Tibial nerve (tissue), 4 donors: Measurements from ENCODE around the gene DDX28.

Source experiments
- EP300 ChIP-seq, 2 donors: sonication (generic); formaldehyde crosslinking; IDR thresholded peaks; one replicate each; pipeline ENCODE4 v1.6.1; 2017; ENCODE audit warnings: antibody characterized with exemption in 2 of 2, mild to moderate bottlenecking in 1 of 2
- POLR2A ChIP-seq, 2 donors: fragments of 450-650 bp; IDR thresholded peaks; one replicate each; pipeline ENCODE4 v1.6.1; 2017; ENCODE audit warnings: antibody characterized with exemption in 2 of 2, mild to moderate bottlenecking in 2 of 2, moderate library complexity in 2 of 2
- TF ChIP-seq, protein P1 (sequence below), 5 experiments: fragments of 200-600 bp in 3 of 5; fragments of 450-650 bp in 2 of 5; sonication (generic) in 3 of 5; IDR thresholded peaks; one replicate each; pipeline ENCODE4 v1.5.1; 2016 to 2019; ENCODE audit warnings: antibody characterized with exemption in 5 of 5, mild to moderate bottlenecking in 3 of 5, moderate library complexity in 2 of 5

DNA sequence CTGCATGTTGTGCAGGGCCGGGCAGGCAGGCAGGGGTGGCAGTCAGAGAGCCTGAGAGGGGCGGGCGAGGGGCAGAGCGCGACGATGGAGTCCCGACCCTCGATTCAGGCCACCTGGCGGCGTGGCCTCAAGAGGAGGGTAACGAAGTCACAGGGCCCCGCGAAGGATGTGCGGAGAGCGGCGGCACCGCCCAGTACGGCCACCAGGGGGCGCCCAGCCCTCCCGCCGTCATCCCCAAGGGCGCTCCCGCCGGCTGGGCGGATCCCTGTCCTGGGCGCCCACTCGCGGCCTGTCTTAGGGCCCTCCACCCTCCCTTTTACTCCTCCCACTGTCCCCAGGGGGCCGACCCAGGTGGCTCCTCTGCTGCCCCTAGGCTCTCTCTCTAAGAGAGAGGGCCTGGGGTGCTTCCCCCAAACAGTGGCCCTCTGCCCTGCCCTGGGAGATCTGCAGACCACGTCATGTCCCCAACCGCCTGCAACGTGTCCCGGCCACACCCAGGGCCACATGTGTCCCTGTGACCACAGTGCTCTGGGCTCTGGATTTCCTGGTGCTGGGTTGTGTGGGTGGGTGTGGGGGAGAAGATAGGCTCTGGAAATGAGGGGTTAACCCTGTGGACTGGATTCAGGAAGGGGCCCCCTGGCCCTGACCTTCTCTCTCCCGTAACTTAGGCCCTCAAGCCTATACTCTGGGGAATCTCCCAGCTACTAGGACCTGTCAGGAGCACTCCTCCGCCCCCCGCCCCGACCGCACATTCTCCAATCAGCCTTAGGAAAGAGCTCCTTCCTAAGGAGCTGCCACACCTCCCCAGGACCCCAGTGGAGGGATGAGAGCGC is 29.6 kb downstream of the DDX28 start:
- TF ChIP-seq, protein P1, sequence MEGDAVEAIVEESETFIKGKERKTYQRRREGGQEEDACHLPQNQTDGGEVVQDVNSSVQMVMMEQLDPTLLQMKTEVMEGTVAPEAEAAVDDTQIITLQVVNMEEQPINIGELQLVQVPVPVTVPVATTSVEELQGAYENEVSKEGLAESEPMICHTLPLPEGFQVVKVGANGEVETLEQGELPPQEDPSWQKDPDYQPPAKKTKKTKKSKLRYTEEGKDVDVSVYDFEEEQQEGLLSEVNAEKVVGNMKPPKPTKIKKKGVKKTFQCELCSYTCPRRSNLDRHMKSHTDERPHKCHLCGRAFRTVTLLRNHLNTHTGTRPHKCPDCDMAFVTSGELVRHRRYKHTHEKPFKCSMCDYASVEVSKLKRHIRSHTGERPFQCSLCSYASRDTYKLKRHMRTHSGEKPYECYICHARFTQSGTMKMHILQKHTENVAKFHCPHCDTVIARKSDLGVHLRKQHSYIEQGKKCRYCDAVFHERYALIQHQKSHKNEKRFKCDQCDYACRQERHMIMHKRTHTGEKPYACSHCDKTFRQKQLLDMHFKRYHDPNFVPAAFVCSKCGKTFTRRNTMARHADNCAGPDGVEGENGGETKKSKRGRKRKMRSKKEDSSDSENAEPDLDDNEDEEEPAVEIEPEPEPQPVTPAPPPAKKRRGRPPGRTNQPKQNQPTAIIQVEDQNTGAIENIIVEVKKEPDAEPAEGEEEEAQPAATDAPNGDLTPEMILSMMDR (IDR thresholded peaks at IDR 0.05), result peak; percentile 98 to 99 (median 99)
- peak in 1 of 2 donors; percentile 20 for TF ChIP-seq POLR2A (IDR thresholded peaks at IDR 0.05)
- peak in 1 of 2 donors; percentile 42 for TF ChIP-seq EP300 (IDR thresholded peaks at IDR 0.05)
